ENCODE results near the gene DOCK1. TPM values are rescaled to one million over a fixed set of nuclear protein-coding genes. Genes with fewer than 3 reads are reported as not detected.
"Not testable (repeated sequence)": the region's sequence is repeated elsewhere in the genome, so short reads cannot be mapped to it uniquely, and the experiment has no call there.

The DOCK1 gene
- total RNA-seq, 4 donors from 2014 or later: 4.3 to 6.0 (median 4.8) TPM

GRCh38 chr10:126880926-126881325 lies 24.3 kb upstream of the DOCK1 start:
- no peak for ATAC-seq
- Histone ChIP-seq H3K27ac (no peak overlapping the region), H3K9me3 (no peaks in the 10 kb centered on the region), H3K36me3 (no peaks in the 10 kb centered on the region), H3K4me3 (no peak overlapping the region), H3K4me1 (no peaks in the 10 kb centered on the region), H3K27me3 (peaks cover 0 to 4% (median 0%) of the 10 kb centered on the region in 3 donors)
- in situ Hi-C loops (cut with MboI; ENCODE audit: low sequenced_read_pairs in 4 of 4) (no loop called here), intact Hi-C loops (cut with DNase I; ENCODE audit: low total_unique reads) (no loop called here)
- TF ChIP-seq CTCF (IDR thresholded peaks at IDR 0.05 in 4 of 5, conservative IDR thresholded peaks at IDR 0.05 in 1 of 5) (no peak), POLR2A (IDR thresholded peaks at IDR 0.05) (no peak)
- DNase-seq: no peak

GRCh38 chr10:126882055-126882454 lies 23.2 kb upstream of the DOCK1 start:
- H3K9me3 ChIP-seq; intact Hi-C loops (cut with DNase I; ENCODE audit: low total_unique reads); H3K27ac ChIP-seq; DNase-seq; in situ Hi-C loops (cut with MboI; ENCODE audit: low sequenced_read_pairs in 4 of 4); ATAC-seq; H3K36me3 ChIP-seq; H3K27me3 ChIP-seq; H3K4me1 ChIP-seq; H3K4me3 ChIP-seq: not testable (repeated sequence)

GRCh38 chr10:126888436-126888835 lies 16.8 kb upstream of the DOCK1 start:
- H3K27me3 ChIP-seq; ATAC-seq; H3K4me1 ChIP-seq; H3K4me3 ChIP-seq; in situ Hi-C loops (cut with MboI; ENCODE audit: low sequenced_read_pairs in 4 of 4); H3K36me3 ChIP-seq; H3K27ac ChIP-seq; intact Hi-C loops (cut with DNase I; ENCODE audit: low total_unique reads); DNase-seq; H3K9me3 ChIP-seq: not testable (repeated sequence)

- in situ Hi-C loops (cut with MboI; ENCODE audit: low sequenced_read_pairs in 4 of 4) (no loop called here), intact Hi-C loops (cut with DNase I; ENCODE audit: low total_unique reads) (no loop called here)
- no peak overlapping the region for H3K27ac ChIP-seq
- H3K4me1 ChIP-seq: no peaks in the 10 kb centered on the region
- ATAC-seq (no peak), DNase-seq (no peak)
- H3K36me3 ChIP-seq: no peaks in the 10 kb centered on the region
- H3K4me3 ChIP-seq: no peak overlapping the region
- H3K9me3 ChIP-seq: no peaks in the 10 kb centered on the region
- no peaks in the 10 kb centered on the region for H3K27me3 ChIP-seq
- no peak for TF ChIP-seq CTCF (IDR thresholded peaks at IDR 0.05 in 4 of 5, conservative IDR thresholded peaks at IDR 0.05 in 1 of 5)
These were observed 15.8 kb upstream of the DOCK1 start for GRCh38 chr10:126889421-126889820.

- H3K27me3 ChIP-seq; H3K27ac ChIP-seq; DNase-seq; H3K9me3 ChIP-seq; H3K36me3 ChIP-seq; intact Hi-C loops (cut with DNase I; ENCODE audit: low total_unique reads); ATAC-seq; H3K4me3 ChIP-seq; H3K4me1 ChIP-seq: not testable (repeated sequence)
- in situ Hi-C loops (cut with MboI; ENCODE audit: low sequenced_read_pairs in 4 of 4): loop anchor here in 1 of 4 donors (10.0 kb wide), 1 partner anchor 226 kb away; no protein-coding TSS in a partner anchor
These were observed 14.4 kb upstream of the DOCK1 start for GRCh38 chr10:126890797-126891196.

- no peak for ATAC-seq
- DNase-seq: no peak
- Histone ChIP-seq H3K36me3 (no peaks in the 10 kb centered on the region), H3K27me3 (no peaks in the 10 kb centered on the region), H3K9me3 (no peaks in the 10 kb centered on the region), H3K4me1 (no peaks in the 10 kb centered on the region), H3K4me3 (no peak overlapping the region), H3K27ac (no peak overlapping the region)
- intact Hi-C loops (cut with DNase I; ENCODE audit: low total_unique reads): no loop called here
- in situ Hi-C loops (cut with MboI; ENCODE audit: low sequenced_read_pairs in 4 of 4): loop anchor here in 1 of 4 donors (10.0 kb wide), 1 partner anchor 228 kb away; no protein-coding TSS in a partner anchor
- TF ChIP-seq CTCF (IDR thresholded peaks at IDR 0.05 in 4 of 5, conservative IDR thresholded peaks at IDR 0.05 in 1 of 5): no peak
- TF ChIP-seq POLR2A (IDR thresholded peaks at IDR 0.05): no peak
These were observed 12.7 kb upstream of the DOCK1 start for GRCh38 chr10:126892226-126893175.

Data from gastrocnemius medialis (tissue), 4 donors.